Glomerular visceral epithelial cell (primary cell): ENCODE results near the gene INPP5A.

Experiments used
- DNase-seq: peaks from one replicate; pipeline ENCODE4 v3.0.0-alpha.2; 2016; ENCODE audit errors: extremely low spot score

The INPP5A gene

DNA sequence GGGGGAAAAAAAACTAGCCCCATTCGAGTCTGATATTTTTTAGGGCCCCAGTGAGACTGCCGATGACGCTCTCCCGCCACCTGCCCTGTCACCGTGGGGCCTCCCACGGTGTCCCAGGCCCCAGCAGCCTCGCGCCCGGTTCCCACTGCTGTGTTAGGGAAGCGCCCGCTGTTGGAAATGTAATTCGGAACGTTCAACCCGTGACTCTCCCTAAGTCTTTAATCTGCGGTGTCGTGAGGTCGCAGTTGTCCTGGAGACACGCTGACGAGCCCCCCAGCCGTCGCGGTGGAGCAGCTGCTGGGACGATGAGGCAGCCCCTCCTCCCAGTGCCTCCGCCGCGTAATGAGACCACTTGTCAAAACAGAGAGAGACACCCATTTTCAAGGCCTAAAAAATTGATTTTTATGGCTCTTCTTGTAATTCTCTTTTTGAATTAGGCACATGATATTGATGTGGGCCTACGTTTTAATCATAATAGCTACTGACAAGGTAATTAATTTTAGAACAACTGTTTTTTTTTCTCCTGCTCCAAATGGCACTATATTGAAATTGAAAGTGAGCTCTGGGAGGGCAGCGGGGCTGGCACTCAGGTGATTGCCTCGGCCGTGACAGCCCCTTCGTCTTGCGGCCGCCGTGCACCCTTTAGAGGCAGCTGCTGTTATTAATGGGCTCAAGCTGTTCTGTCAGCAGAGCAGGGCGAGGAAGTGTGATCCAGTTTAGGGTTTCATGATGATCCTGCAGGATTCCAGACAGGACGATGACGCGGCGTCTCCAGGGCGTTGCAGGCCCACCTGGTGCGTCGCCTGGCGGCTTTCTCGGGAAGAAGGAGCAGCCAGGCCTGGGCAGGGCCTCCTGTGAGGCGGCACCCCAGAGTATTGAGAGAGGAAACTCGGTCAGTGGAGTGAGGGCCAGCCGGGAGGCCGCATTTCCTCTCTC lies 185.1 kb downstream of the INPP5A start:
- no peak for DNase-seq

DNA sequence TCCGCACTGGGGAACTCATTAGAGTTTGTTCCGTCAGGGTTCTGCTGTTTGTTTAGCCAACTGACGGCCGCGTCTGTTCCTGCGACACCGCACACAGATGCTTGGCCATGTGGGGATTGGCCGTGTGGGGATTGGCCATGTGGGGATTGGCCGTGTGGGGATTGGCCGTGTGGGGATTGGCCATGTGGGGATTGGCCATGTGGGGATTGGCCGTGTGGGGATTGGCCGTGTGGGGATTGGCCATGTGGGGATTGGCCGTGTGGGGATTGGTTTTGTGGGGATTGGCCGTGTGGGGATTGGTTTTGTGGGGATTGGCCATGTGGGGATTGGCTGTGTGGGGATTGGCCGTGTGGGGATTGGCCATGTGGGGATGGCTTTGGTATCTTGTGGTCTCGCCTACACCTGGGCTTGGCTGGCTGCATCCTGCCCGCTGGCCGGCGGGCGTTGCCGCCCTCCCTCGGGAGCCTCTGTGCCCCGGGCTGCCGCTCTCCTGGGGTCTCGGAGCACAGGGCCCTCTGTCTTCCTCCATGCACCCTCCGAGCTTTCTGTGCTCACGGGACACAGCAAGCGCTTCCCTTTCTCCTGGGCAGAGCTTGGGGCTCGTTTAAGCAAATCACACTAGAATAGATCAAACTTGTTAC lies 185.9 kb downstream of the INPP5A start:
- DNase-seq = no peak

DNA sequence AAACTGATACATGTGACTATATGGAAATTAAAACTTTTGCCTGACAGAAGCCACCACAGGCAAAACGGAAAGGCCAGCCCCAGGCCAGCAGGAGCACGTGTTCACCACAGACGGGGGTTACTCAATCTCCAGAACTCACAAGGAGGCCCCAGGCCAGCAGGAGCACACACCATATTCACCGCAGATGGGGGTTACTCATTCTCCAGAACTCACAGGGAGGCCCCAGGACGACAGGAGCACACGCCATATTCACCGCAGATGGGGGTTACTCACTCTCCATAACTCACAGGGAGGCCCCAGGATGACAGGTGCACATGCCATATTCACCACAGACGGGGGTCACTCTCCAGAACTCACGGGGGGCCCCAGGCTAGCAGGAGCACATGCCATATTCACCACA lies 186.9 kb downstream of the INPP5A start:
- peak; percentile 88 for DNase-seq

DNA sequence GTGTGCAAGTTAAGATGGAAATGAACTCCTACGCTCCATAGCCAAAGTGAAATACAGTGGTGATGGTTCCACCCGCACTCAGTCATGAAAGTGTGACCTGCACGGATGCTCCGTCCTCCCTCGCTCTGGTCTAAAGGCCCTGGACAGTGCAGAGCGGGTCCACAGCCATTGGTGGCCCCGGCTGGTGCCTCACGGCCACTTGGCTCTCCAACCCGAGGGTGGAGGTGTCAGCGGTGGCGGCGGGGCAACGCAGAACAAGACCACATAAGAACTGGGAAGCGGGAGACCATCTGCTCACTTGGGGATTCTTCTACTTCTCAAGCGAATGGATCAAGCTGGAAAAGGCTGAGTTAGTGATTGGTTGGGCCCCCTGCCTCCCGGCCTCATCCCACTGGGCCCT lies 187.6 kb downstream of the INPP5A start:
- DNase-seq = no peak

DNA sequence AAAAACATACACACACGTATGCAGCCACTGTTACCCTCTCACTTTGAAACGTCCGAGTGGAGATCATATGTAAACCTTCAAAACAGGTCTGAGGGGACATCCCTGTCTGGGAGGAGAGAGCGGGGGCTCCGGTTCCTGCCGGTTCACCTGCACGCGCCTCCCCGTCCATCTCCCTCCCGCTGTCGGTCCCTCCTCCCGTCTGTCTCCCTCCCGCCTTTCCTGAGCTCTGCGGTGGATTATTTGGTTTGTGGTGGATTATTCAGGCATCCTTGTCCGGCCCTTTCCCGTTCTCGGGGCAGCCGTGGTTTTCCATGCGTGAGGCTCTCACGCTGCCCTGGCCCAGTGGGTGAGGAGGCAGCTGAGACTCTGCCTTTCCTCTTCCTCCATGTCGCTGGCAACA lies 188.6 kb downstream of the INPP5A start:
- DNase-seq = no peak

DNA sequence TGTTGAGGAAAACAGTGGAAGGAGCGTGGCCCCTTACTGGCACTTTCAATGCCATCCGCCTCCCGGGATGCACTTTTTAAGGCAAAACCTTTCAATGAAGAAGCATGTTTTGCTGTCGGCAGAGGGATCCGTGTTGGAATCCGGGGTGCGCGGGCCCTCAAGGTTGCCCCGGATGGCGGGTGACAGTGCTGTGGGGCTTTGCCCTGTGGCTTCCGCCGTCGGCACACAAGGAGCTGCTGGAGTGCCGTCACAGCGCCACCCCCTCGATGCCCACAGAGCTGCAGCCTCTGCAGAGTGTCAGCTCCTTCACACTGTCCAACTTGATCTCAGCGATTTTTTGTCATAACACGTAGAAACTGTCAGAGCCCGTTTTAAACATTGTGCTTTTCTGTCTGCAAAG lies 189.4 kb downstream of the INPP5A start:
- DNase-seq = no peak

DNA sequence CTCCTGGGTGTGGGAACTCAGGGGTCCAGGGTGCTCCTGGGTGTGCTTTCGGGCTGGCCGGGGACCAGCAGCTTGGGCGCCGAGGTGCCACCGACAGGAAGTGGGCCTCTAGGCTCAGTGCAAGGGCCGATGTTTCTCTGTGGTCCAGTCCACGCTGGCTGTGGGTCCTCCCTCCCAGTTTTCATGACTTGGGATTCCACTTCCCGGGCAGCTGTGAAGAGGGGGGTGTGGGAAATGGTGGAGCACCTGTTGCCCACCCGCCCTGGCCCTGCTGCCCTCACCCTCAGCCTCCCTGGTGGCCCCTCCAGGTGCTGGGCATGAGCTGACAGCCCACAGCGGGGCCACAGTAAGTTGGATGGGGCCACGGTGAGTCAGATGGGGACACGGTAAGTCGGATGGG lies 189.8 kb downstream of the INPP5A start:
- DNase-seq = no peak

DNA sequence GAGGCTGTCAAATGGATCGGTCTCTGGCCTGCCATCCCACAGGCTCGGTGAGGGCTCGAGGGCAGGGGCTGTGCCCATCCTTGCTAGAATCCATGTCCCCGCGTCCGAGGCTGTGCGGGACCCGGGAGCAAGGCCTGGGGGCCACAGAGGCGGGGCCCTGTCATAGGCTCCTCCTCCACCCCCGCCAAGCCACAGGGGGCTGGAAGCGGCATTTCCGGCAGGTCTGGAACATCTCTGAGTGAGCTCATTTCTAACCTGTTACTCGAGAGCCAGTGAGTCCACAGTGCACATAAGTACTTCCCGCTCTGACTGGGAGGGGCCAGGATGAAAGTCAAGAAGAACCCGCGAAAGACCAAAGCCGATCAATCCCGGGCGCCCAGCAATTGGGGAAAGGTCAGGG lies 190.7 kb downstream of the INPP5A start:
- DNase-seq = no peak

DNA sequence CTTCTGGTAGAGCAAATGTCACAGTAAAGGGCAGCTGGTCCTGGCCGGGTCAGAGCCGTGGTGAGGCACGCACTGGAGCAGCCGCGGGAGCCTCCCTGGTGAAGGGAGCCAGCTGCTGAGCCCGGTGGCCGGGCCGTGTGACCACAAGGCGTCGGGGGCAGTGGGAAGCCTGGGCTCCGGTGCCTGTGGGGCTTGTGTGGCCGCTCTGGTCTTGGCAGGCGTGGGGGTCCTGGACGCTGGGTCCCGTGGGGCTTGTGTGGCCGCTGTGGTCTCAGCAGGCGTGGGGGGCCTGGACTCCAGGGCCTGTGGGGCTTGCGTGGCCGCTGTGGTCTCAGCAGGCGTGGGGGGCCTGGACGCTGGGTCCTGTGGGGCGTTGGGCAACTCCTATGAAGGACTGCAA lies 191.2 kb downstream of the INPP5A start:
- DNase-seq = no peak

DNA sequence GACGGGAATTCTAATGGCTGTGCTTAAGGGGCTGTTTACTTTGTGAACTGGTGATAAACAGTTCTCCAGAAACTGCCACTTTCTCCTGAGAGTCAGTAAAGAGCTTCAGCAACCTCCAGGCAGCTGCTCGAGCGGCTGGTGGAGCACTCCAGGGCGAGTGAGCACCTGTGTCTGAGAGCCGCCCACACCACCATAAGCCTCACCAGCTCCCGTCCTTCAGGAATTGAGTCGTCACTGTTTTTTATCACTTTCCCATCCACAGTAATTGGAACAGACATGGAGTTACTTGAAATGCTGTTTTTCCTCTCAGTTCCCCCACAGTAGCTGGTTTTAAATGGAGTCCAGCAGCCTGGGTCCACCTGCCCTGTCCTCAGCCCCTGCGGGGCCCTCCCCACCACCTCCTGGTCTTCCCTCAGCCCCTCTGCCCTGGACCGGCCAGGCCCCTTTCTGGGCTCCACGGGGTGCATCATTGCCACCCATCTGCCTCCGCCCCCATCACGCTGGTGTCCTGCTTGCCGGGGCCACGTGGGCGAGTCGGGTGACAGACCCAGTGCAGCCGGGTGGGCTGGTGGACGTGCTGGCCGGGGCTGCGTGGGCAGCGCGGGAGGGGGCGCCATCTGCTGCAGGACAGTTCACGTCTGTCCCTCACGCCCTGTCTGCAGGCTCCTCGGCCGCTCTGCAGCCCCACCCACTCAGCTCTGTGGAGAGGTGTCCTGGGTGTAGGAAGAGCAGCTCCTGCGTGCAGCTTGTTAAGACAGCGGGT lies 192.4 kb downstream of the INPP5A start:
- DNase-seq = no peak

DNA sequence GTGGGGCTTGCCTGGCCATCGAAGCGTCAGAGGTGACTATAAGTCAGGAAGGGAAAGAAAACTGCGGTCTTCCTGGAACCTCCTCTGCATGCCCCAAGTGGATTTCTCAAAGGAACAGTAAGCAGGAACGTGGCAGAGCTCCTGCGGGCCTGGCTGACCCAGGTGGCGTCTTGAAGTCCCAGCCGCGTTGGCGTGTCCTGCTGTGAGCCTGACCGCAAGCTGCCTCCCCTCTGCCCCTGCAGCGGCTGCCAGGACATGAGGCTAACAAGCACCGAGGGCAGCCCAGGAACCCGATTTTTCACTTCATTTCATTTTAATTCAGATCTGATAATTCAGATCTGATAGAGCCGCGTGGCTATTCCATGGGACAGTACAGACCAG lies 193.0 kb downstream of the INPP5A start:
- no peak for DNase-seq

DNA sequence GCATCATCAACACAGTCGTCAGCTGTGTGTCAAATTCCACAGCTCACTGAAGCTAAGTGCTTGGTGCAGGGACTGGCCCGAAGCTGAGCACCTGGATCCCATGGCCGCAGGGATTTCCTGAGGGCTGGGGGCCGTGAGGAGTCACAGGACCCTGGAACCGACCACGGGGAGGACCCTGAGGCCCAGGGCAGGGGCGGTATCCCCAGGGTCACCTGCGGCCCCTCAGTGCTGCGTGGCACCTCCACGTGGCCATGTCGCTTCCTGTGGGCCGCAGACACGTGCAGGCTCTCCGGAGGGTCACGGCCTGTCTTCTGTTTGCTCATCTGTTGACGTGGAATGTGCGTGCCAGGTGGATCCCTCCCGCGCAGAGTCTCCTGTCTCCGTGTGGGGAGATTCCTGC lies 194.9 kb downstream of the INPP5A start:
- no peak for DNase-seq

DNA sequence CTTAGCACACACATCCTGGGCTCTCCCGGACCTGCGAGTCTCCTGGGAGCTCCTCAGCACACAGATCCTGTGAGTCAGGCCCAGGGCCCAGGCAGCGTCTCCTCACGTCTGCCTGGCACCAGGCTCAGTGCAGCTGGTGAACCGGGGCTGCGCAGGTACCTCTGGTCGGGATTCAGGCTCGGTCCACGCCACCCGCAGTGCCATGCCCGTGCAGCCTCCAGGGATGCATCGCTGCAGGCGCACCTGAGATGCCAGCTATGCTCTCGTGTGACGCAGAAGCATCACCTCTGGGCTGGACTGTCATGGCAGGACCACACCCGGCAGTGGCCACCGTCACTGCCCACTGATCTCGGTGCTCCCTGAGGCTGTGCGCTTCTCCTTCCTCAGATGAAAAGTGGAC lies 196.3 kb downstream of the INPP5A start:
- DNase-seq = no peak

DNA sequence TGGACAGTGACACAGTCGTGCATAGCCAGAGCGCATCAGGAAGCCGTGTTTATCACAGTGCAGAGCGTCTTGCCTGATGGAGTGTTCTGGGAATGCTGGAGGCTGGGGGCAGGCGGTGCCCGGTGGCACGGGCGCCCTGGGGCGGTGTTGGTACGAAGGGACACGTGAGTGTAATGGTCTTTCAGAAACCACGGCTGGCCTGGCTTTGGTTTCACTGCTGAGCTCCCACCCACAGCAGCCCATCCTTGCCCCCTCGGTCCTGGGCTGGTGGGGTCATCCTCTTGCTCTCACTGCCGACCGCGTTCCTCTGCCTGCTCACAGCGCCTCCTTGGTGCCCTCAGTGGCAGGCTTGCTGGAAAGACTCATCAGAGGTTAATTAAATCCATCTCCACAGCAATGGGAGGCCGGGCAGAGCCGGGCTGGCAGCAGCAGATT lies 197.8 kb downstream of the INPP5A start:
- no peak for DNase-seq

DNA sequence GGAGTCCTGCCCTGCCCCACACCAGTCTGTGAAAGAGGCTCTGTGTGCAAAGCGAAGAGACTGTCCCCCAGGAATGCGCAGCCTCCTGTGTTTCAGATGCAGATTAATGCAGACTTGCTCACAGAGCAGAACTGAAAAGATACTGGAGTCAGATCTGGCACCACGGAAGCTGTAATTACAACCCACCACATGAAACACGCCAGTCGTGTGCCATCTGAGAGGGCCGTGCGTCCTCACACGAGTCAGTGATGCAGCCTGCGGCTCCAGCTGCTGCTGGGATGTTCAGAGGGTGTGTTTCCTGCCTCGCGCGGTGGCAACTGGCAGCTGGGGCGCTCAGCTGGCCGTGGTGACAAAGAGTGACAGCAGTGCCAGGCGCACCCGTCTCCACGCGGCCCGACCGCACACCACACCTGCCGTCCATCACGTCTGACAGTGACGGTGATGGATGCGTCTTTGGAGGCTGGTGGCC lies 198.4 kb downstream of the INPP5A start:
- no peak for DNase-seq

DNA sequence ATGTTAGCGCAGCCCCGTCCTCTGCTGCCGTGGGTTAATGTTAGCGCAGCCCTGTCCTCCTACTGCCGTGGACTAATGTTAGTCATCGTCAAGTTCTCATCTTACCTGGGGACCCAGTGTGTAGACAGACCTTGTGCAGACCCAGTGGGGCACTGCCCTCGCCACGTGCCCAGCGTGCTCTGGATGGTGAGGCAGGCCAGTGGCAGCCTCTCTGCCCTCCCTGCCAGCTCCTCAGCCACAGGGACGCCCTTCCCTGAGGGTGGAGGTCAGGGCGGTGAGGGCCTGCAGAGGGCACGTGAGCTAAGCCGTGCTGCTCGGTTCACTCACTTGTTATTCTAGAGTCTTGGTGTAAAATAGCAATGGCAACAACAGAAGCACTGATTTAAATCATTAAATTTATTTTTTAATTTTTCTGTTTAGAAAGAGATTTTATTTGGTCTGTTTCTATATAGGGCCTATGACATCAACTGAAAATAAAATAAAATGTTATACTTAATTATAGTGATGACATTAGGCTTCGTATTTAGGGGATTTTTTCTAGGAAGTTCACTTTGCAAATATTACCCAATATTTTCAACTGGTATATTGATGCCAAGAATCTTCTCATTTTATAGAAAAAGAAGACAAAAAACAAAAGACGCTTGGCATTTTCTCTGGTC lies 199.9 kb downstream of the INPP5A start:
- no peak for DNase-seq

DNA sequence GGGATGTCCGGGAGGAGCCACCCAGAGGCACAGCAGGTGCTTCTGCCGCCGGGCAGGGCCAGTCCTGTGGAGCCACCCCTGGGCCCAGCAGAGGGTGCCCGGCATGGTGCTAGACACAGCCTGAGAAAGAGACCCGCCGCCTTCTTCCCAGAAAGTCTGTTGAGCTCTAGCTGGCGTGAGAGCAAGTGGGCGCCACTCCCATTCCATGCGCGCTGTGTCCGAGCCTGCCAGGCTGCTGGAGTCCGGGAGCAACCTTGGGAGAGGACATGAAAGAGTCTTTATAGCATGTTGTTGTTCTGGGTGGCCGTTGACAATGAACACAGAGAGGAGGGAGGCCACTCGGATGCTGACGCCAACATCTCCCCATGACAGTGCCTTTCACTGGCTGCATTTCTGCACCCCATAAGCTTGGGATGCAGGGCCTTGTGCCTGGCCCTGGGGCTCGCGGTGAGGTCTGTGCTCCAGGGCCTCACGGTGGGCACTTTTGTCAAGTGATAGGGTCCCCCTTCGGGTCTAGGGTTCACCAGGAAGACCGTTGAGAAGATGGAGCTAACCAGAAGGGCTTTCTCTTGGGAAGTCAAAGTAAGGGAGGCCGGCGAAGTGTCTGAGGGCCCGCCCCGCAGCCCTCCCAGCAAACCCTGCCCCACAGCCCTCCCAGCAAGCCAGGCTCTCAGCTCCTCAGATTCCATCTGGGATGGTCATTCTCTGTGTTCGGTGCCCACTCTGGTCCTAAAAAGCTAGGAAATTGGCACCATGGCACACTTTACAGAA lies 201.1 kb downstream of the INPP5A start:
- DNase-seq = no peak

DNA sequence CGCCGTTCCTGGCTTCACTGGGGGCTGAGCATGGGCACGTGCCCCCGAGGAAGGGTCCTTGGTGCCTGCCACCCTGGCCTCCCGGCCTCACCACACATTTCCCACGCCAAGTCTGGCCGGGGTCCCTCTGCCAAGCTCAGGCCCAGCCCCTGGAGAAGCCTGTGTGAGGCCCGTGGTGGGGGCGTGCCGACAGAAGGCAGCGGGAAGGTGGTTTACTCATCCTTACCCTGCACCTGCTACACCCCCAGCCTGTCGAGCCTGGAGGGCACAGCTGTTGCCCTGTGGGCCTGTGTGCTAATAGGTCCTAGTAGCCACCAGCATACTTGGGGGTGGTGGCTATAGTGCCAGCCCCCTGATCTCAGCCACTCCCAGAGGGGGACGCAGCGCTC lies 201.6 kb downstream of the INPP5A start:
- DNase-seq = no peak

DNA sequence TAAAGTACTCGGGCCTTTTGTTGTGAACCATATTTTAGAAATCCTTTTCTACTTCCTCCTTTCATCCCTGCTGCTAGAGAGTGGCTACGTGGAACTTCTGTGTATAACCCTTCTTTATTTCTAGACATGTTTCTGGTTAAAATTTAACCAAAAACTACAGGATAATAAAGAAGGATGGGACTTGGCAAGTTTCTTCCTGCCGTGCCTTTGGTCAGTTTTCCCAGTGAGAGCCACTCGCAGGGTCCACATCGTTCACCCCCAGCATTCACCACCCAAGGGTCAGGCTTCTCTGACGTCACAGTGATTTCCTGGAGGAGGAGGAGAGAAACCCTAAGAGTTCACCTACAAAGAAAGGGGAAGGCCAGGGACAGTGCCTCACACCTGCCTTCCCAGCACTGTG lies 203.0 kb downstream of the INPP5A start:
- no peak for DNase-seq

DNA sequence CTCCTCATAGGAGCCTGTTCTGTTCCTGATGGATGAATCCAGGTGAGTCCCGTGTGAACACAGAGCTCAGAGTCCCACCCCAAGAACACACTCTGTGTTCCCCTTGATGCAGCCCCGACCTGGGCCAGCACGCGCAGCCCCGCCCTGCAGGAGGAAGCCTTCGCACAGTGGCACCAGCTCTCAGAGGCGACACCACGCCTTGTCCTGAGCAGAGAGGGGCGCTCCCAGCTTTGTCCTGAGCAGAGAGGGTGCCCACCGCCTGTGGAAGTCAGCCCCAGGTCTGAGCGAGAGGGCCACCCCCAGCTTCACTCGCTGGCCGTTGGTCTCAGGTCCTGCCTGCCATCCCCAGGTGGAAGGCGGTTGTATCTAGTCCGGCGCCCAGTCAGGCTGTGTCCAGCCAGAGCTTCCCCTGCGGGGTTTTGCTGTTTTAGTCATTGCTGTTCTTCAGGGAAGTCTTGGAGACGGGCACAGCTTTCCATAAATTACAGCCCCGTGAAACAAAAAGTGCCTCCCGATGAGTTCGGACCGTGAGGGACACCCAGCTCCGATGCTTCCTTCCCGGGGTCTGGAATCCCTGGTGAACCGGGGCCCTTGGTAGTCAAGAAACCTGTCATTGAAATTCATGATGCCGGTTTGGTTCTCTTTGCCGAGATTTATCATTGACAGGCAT lies 204.7 kb downstream of the INPP5A start:
- DNase-seq = no peak

DNA sequence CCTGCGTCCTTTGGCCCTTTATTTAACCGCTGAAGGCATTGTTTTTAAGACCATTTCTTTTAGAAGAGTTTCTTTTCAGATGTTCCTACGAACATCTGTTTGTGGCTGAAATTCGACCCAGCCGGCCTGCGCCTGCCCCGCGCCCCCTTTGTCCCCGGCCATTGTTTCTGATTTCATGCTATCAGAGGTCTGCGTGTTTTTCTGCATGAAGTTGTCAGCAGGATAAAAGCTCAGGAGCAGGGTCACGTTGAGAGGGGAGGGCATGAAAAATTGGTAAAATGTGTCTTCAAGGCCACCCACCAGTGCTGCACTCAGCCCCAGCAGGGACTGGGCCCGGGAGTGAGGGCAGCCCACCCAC lies 205.2 kb downstream of the INPP5A start:
- DNase-seq = no peak
